Stimulated activated naive CD8-positive, alpha-beta T cell treated with anti-CD3 and anti-CD28 coated beads, Interleukin-15, Interleukin-2, amounts not matched to agents 100 ng/mL and 50 ng/mL, for 24 hours (primary cell): Measurements from ENCODE around the gene ZNF366.
"Not testable (repeated sequence)": the region's sequence is repeated elsewhere in the genome, so short reads cannot be mapped to it uniquely, and the experiment has no call there.

Experiments
- H3K27ac Mint-ChIP-seq: one replicate; pipeline ENCODE4 v1.8.0; 2021; ENCODE audit warnings: mild to moderate bottlenecking, mixed read lengths
- H3K27me3 Mint-ChIP-seq: one replicate; pipeline ENCODE4 v1.8.0; 2021; ENCODE audit warnings: mixed read lengths
- H3K36me3 Mint-ChIP-seq: one replicate; pipeline ENCODE4 v1.8.0; 2021; ENCODE audit warnings: low read depth, mixed read lengths
- H3K4me1 Mint-ChIP-seq: one replicate; pipeline ENCODE4 v1.8.0; 2021; ENCODE audit warnings: low read depth, mixed read lengths
- H3K4me3 Mint-ChIP-seq: one replicate; pipeline ENCODE4 v1.8.0; 2021; ENCODE audit warnings: mild to moderate bottlenecking, mixed read lengths
- H3K9me3 Mint-ChIP-seq: one replicate; pipeline ENCODE4 v1.8.0; 2021; ENCODE audit warnings: mixed read lengths

Gene ZNF366

GRCh38 chr5:72410688-72411295 lies 96.4 kb downstream of the ZNF366 start:
- no peaks in the 10 kb centered on the region for H3K36me3 Mint-ChIP-seq
- H3K27me3 Mint-ChIP-seq: peaks cover 13% of the 10 kb centered on the region
- H3K4me1 Mint-ChIP-seq: no peaks in the 10 kb centered on the region
- no peak overlapping the region for H3K27ac Mint-ChIP-seq
- H3K4me3 Mint-ChIP-seq: no peak overlapping the region
- H3K9me3 Mint-ChIP-seq: no peaks in the 10 kb centered on the region

DNA sequence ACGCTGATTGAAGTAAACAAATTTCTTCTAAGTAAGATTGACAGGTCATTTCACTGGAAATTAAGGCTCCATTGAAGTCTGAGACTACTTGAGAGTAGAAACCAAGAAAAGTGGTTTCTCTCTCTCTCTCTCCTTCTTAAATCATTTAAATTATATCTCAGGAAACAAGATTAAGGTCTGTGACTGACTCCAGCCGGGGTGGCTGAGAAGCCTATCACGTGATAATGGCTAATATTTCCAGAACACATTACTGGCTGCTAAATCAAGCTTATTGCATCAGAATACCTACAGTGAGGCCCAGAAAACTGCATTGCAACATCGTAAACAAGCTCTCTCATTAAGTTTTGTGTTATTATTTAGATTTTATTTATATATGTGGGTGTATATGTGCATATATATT lies 98.6 kb downstream of the ZNF366 start:
- H3K27ac Mint-ChIP-seq: no peak overlapping the region
- H3K36me3 Mint-ChIP-seq: no peaks in the 10 kb centered on the region
- H3K4me3 Mint-ChIP-seq: no peak overlapping the region
- H3K4me1 Mint-ChIP-seq: no peaks in the 10 kb centered on the region
- H3K9me3 Mint-ChIP-seq: peaks cover 3% of the 10 kb centered on the region
- H3K27me3 Mint-ChIP-seq: peaks cover 19% of the 10 kb centered on the region

DNA sequence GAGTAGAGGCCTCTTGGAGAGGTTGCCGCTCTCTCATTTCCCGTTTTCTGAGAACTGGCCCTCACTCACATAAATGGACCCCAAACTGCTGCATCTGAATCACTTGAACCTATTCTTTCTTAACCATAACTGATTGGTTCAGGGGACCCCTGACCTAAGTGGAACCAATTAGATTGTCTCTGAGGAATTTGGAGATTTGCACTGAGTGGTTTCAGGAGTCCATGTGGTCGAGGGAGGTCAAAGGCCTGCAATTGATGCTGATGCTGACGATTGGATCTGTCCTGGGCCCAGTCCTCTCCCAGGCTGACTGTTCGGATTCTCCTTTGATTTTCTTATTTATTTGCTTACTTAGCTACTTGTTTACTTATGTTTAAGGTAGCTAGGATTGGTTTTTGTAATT lies 99.1 kb downstream of the ZNF366 start:
- H3K4me1 Mint-ChIP-seq: no peaks in the 10 kb centered on the region
- H3K27ac Mint-ChIP-seq: no peak overlapping the region
- H3K9me3 Mint-ChIP-seq: peaks cover 3% of the 10 kb centered on the region
- peaks cover 19% of the 10 kb centered on the region for H3K27me3 Mint-ChIP-seq
- no peaks in the 10 kb centered on the region for H3K36me3 Mint-ChIP-seq
- H3K4me3 Mint-ChIP-seq: no peak overlapping the region

DNA sequence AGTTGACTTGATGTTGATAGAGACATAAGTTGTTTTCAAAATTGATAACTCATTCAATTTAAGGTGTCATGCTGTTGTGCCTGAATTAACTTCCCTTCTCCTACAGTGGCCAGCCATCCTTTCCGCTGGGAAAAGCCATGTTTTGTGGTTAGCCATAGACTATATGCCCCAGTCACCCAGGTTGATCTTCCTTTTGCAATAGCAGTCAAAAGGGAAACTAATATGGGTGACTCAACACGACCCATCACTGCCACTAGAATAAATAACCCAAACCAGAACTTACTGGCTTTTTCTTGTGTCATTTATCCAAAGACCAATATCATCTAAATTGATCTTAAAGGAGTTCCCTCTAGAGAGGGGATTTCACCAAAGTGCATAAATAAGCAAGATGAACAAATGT lies 99.7 kb downstream of the ZNF366 start:
- no peak overlapping the region for H3K27ac Mint-ChIP-seq
- H3K4me1 Mint-ChIP-seq: no peaks in the 10 kb centered on the region
- H3K4me3 Mint-ChIP-seq: no peak overlapping the region
- peaks cover 19% of the 10 kb centered on the region for H3K27me3 Mint-ChIP-seq
- H3K9me3 Mint-ChIP-seq: peaks cover 3% of the 10 kb centered on the region
- H3K36me3 Mint-ChIP-seq: no peaks in the 10 kb centered on the region

DNA sequence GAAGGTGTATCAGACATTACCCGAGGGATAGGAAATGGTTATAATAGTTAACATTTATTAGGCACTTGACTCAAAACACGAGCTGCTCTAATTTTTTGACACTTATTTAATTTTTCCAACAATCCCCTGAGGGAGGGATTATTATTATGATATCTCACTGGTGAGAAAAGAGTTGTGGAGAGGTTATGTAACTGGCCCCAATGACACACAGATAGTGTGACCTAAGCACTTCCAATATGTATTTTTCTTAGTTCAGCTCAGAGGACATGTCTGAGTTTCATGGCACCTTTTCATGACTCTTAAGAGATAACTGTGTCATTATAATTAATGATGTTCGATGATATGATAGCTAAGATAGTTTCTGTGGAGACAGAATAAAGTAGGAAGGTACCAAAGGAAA lies 100.1 kb downstream of the ZNF366 start:
- no peaks in the 10 kb centered on the region for H3K4me1 Mint-ChIP-seq
- no peak overlapping the region for H3K27ac Mint-ChIP-seq
- no peaks in the 10 kb centered on the region for H3K36me3 Mint-ChIP-seq
- H3K4me3 Mint-ChIP-seq: no peak overlapping the region
- peaks cover 5% of the 10 kb centered on the region for H3K9me3 Mint-ChIP-seq
- peaks cover 22% of the 10 kb centered on the region for H3K27me3 Mint-ChIP-seq

- Mint-ChIP-seq H3K27me3 (peaks cover 24% of the 10 kb centered on the region), H3K9me3 (peaks cover 23% of the 10 kb centered on the region)
- H3K4me1 Mint-ChIP-seq, H3K4me3 Mint-ChIP-seq, H3K27ac Mint-ChIP-seq, H3K36me3 Mint-ChIP-seq: not testable (repeated sequence)
These were observed 102.4 kb downstream of the ZNF366 start for GRCh38 chr5:72404771-72405170.

- Mint-ChIP-seq H3K36me3 (peaks cover 4% of the 10 kb centered on the region), H3K27ac (no peak overlapping the region), H3K4me3 (no peak overlapping the region), H3K9me3 (peaks cover 23% of the 10 kb centered on the region), H3K4me1 (no peaks in the 10 kb centered on the region), H3K27me3 (peaks cover 19% of the 10 kb centered on the region)
These were observed 104.1 kb downstream of the ZNF366 start for GRCh38 chr5:72402959-72403628.

- H3K9me3 Mint-ChIP-seq: peaks cover 23% of the 10 kb centered on the region
- peaks cover 4% of the 10 kb centered on the region for H3K36me3 Mint-ChIP-seq
- peaks cover 15% of the 10 kb centered on the region for H3K27me3 Mint-ChIP-seq
- H3K4me1 Mint-ChIP-seq: no peaks in the 10 kb centered on the region
- H3K4me3 Mint-ChIP-seq: no peak overlapping the region
- no peak overlapping the region for H3K27ac Mint-ChIP-seq
These were observed 104.8 kb downstream of the ZNF366 start for GRCh38 chr5:72402381-72402890.

- Mint-ChIP-seq H3K36me3 (peaks cover 4% of the 10 kb centered on the region), H3K27ac (no peak overlapping the region), H3K27me3 (peaks cover 15% of the 10 kb centered on the region), H3K4me3 (no peak overlapping the region), H3K9me3 (peaks cover 23% of the 10 kb centered on the region), H3K4me1 (no peaks in the 10 kb centered on the region)
These were observed 106.3 kb downstream of the ZNF366 start for GRCh38 chr5:72400950-72401349.

GRCh38 chr5:72397836-72398235 lies 109.4 kb downstream of the ZNF366 start:
- Mint-ChIP-seq H3K36me3 (peaks cover 4% of the 10 kb centered on the region), H3K27ac (no peak overlapping the region), H3K9me3 (peaks cover 20% of the 10 kb centered on the region), H3K4me1 (no peaks in the 10 kb centered on the region), H3K4me3 (no peak overlapping the region), H3K27me3 (peaks cover 14% of the 10 kb centered on the region)

- H3K9me3 Mint-ChIP-seq: no peaks in the 10 kb centered on the region
- no peaks in the 10 kb centered on the region for H3K4me1 Mint-ChIP-seq
- H3K27me3 Mint-ChIP-seq: peaks cover 5% of the 10 kb centered on the region
- no peaks in the 10 kb centered on the region for H3K36me3 Mint-ChIP-seq
- H3K27ac Mint-ChIP-seq: no peak overlapping the region
- H3K4me3 Mint-ChIP-seq: no peak overlapping the region
These were observed 112.5 kb downstream of the ZNF366 start for GRCh38 chr5:72394688-72395087.

GRCh38 chr5:72393052-72393451 lies 114.2 kb downstream of the ZNF366 start:
- Mint-ChIP-seq H3K36me3 (no peaks in the 10 kb centered on the region), H3K4me1 (no peaks in the 10 kb centered on the region), H3K27me3 (peaks cover 12% of the 10 kb centered on the region)

More at GRCh38 chr5:72393052-72393451, 114.2 kb downstream of the ZNF366 start:
- H3K9me3 Mint-ChIP-seq: no peaks in the 10 kb centered on the region
- no peak overlapping the region for H3K4me3 Mint-ChIP-seq
- no peak overlapping the region for H3K27ac Mint-ChIP-seq
